ENCODE data around the gene GSTT4.
"Not testable (repeated sequence)": the region's sequence is repeated elsewhere in the genome, so short reads cannot be mapped to it uniquely, and the experiment has no call there.

- TF ChIP-seq CTCF (IDR thresholded peaks at IDR 0.05; ENCODE audit: poor library complexity, severe bottlenecking); RAD21 (conservative IDR thresholded peaks at IDR 0.05); POLR2AphosphoS5 (IDR thresholded peaks at IDR 0.05); SMC3 (conservative IDR thresholded peaks at IDR 0.05; ENCODE audit: poor library complexity); TAF1 (IDR thresholded peaks at IDR 0.05; ENCODE audit: low read depth): not testable (repeated sequence)
- TF ChIP-seq, protein P1, sequence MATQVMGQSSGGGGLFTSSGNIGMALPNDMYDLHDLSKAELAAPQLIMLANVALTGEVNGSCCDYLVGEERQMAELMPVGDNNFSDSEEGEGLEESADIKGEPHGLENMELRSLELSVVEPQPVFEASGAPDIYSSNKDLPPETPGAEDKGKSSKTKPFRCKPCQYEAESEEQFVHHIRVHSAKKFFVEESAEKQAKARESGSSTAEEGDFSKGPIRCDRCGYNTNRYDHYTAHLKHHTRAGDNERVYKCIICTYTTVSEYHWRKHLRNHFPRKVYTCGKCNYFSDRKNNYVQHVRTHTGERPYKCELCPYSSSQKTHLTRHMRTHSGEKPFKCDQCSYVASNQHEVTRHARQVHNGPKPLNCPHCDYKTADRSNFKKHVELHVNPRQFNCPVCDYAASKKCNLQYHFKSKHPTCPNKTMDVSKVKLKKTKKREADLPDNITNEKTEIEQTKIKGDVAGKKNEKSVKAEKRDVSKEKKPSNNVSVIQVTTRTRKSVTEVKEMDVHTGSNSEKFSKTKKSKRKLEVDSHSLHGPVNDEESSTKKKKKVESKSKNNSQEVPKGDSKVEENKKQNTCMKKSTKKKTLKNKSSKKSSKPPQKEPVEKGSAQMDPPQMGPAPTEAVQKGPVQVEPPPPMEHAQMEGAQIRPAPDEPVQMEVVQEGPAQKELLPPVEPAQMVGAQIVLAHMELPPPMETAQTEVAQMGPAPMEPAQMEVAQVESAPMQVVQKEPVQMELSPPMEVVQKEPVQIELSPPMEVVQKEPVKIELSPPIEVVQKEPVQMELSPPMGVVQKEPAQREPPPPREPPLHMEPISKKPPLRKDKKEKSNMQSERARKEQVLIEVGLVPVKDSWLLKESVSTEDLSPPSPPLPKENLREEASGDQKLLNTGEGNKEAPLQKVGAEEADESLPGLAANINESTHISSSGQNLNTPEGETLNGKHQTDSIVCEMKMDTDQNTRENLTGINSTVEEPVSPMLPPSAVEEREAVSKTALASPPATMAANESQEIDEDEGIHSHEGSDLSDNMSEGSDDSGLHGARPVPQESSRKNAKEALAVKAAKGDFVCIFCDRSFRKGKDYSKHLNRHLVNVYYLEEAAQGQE (IDR thresholded peaks at IDR 0.05; ENCODE audit: borderline replicate concordance): not testable (repeated sequence)
These were observed 5.5 kb downstream of the GSTT4 start for GRCh38 chr22:23999779-24000178.
